HG02798 (cell line): ENCODE data around the gene COL9A3.

Source experiments
- ATAC-seq: cut with Tn5 transposase; IDR thresholded peaks from one replicate; pipeline ENCODE4 v1.9.1; 2021; ENCODE audit warnings: mild to moderate bottlenecking; ENCODE audit not compliant: unreplicated experiment, poor library complexity

COL9A3 gene

DNA sequence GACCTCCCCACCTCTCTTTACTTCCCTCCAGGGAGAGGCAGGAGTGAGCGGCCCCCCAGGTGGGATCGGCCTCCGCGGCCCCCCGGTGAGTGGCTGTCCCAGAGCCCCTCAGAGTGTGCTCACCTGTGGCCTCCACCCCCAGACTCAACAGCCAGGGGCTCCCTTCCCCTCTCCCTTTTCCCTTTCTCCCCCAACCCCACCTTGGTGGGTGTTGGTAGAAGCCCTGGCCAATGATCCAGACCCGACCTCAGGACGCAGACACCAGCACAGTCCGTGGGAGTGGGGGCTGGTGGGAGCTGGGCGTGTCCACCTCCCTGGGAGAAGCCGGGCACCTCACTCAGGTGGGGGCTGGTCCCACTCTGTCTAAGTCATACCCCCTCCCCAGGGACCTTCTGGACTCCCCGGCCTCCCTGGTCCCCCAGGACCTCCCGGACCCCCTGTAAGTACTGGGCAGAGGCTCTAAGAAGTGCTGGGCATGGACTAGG is 4.9 kb downstream of the COL9A3 start:
- ATAC-seq = no peak

GRCh38 chr20:62822239-62822787 is 5.5 kb downstream of the COL9A3 start:
- no peak for ATAC-seq

DNA sequence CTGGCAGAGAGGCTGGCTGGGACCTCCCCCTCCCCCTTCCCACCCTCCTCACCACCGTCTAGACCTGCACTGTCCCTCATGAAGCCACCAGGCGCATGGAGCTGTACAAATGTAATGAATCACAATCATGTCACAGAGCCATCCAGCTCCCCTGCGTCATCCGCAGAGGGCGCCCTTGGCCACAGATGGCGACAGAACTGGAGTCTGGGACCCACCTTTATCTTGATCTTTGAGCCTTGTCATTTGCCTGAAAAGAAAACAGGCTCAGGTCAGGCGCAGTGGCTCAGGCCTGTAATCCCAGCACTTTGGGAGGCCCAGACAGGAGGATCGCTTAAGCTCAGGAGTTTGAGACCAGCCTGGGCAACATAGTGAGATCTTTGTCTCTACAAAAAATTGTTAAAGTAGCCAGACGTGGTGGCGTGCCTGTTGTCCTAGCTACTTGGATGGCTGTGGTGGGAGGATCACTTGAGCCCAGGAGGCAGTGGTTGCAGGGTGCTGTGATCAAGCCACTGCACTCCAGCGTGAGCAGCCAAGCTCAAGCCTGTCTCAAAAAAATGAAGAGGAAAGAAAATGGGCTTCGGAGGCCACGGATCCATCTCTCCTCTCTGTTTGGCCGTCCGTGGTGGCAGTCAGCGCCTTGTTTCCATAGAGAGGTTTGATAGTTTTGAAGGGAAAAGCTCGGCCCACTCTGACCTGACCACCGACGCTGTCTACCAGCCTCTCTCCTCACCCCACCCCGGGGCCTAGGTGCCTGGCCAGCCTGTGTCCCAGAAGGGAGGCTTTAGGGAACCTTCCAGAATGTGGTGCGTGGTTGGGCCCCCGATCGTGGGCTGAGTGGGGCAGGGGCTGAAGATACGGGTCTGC is 6.2 kb downstream of the COL9A3 start:
- no peak for ATAC-seq

DNA sequence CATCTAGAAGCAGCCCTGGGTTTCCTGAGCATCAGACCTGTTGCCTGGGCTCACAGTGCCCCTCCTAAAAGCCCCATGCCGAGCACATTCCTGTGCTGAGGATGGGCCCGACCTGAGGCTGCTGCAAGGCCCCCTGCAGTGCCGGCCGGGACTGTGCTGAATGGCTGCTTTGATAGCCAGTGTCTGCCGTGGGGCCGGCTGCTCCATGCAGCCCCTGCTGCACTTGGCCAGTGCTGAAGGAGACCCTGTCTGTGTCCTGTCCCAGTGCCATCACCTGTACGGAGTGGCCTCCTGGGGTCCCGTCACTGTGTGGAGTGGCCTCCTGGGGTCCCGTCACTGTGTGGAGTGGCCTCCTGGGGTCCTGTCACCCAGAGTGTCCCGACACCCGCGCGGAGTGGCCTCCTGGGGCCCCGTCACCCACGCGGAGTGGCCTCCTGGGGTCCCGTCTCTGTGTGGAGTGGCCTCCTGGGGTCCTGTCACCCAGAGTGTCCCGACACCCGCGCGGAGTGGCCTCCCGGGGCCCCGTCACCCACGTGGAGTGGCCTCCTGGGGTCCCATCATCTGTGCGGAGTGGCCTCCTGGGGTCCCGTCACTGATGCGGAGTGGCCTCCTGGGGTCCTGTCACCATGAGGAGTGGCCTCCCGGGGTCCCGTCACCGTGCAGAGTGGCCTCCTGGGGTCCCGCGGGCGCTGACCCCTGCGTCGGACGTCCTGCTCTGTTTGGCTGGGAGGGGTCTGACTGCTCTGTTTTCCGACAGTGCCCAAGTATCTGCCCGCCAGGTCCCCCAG is 7.0 kb downstream of the COL9A3 start:
- no peak for ATAC-seq

- peak; percentile 33 for ATAC-seq
Measured at GRCh38 chr20:62824476-62825332, 7.9 kb downstream of the COL9A3 start.

DNA sequence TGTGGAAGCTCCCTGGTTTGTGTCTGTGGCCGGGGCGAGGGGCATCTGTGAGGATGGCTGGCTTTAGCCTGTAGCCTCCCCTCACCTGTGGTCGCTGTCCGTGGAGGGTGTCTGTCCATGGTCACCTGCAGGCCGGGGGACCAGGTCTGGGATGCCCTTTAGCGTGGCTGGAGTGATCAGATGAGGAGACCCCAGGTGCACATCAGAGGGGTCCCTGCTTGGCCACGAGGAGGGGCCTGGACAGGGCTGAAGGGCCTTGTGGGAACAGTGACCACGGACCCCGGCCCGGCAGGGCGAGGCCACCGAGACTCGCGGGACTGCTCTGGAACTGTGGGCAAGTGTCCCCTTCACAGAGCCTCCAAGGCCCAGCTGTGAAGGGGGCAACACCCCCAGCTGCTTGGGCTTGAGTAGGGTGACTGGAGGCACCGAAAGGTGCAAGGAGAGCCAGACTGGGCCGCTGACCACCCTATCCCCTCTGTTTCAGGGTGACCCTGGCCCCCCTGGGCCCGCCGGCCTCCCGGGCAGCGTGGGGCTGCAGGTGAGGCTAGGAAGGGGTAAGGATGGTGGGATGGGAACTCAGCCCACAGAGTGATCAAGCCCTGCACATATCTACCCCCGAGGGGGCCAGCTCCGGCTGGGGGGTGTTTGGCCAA is 8.6 kb downstream of the COL9A3 start:
- ATAC-seq = no peak

GRCh38 chr20:62825986-62826645 is 9.3 kb downstream of the COL9A3 start:
- ATAC-seq = no peak

DNA sequence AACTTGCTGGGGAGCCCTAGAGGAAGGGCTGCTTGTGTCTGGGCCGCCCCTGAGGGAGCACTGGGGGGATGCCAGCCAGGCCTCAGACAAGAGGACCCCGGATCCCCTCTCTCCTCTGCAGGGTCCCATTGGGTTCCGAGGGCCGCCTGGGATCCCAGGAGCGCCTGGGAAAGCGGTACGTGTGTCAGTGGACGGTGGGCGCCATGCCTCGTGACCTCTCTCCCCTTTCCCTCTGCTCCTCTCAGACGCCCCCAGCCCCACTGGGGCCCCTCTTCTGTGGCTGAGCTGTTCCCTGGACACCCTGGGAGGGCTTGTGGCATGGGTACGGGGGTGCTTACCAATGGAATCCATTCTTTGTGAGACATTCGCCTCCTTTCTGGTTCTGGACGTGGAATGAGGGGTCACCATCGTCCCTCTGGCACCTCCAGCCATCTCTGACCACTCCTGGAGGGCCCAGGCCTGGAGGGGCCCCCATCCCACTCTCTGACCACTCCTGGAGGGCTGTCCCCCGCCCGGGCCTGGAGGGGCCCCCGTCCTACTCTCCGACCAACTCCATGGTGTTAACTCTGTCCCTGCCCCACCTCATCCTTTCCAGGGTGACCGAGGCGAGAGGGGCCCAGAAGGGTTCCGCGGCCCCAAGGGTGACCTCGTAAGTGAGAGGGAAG is 9.9 kb downstream of the COL9A3 start:
- no peak for ATAC-seq

DNA sequence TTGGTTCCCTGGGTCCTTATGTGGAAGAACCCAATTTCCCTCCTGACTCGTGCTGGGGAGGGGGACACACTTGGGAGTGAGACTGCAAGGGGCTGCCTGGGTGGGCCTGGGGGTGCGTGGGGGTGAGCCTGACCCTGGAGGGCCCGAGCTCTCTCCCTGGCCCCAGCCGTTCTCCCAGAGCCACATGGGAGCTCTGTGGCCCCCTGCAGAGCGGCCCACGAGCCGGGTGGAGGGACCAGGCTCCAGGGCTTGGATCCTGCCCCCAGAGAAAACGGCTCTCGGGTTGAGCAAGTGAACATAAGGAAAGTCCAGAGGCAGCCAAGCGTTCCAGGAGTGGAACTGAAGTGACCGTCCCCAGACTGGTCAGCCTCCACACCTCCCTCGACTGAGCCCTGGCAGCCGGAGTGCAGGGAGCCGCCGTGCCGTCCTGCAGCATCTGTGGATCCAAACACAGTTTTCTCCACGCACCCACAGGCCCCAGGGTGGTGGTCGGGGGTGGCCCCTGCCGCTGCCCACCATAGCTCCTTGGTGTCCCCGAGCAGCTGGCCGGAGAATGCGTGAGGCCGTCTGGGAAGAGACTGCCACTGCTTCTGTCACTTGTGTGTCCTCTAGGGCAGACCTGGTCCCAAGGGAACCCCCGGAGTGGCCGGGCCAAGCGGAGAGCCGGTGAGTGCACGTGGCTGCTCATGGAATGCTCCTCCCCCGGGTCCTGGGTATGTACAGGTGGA is 10.6 kb downstream of the COL9A3 start:
- no peak for ATAC-seq

DNA sequence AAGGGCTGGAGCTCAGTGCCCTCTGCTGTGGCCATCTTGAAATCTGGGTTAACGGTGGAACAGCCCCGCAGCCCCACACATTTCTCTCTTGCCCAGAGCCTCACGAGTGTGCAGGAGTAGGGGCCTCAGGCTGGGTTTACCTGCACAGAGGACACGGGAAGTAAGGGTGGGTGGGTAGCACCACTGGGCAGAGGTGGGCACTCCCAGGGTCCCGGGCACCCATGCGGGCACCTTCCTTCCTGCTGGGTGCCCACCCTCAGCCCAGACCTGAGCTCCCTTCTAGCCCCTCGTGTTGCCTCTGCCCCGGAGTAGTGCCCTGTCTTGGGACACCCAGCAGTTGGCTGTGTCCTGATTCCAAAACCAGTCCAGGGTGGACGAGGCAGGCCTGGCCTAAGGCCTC is 11.2 kb downstream of the COL9A3 start:
- no peak for ATAC-seq

DNA sequence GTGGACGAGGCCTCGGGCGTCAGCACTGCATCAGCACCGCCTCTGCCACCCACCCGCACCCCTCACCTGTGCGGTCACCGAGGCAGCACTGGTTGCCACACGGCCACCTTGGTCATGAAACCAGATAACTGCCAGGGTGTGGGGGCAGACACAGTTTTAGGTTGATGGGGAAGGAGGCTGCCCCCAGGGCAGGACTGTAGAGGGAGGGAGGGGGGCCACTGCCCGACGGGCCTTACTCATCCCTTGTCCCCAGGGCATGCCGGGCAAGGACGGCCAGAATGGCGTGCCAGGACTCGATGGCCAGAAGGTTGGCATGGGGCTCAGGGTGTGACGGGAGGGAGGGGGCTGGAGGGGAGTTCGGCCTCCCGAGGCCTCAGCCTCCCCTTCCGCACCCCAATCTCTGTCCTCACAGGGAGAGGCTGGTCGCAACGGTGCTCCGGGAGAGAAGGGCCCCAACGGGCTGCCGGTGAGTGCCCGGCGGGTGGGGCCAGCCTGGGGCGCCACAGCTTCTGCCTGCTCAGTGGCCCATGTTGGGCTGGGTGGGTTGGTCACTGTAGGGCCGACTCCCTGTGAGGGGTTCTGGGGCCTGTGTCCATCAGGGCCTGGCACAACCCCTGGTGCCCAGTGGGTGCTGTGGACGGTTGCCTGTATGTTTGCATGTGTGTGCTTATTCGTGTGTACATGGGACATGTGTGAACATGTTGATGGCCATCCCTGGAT is 11.8 kb downstream of the COL9A3 start:
- ATAC-seq = no peak

GRCh38 chr20:62829231-62830230 is 12.7 kb downstream of the COL9A3 start:
- no peak for ATAC-seq

- no peak for ATAC-seq
Measured at GRCh38 chr20:62830251-62830650, 13.4 kb downstream of the COL9A3 start.

DNA sequence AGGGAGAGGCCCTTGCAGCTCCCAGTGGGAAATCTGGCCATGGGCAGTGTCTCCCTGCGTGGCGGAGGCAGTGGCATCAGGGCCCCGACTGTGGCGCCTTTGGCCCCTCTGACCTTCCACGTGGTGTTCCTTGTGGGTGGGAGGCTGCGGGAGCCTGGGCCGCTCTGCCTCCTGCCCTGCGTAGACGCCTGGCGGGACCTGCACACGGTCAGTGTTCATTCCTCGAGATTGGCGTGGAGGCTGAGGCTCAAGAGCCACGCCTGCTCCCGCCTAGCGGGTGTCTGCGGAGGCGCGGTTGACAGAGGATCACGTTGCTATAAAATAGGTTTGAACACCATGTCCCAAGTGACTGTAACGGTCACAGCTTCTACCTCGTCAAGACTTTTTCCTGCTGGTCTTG is 14.0 kb downstream of the COL9A3 start:
- ATAC-seq = no peak

DNA sequence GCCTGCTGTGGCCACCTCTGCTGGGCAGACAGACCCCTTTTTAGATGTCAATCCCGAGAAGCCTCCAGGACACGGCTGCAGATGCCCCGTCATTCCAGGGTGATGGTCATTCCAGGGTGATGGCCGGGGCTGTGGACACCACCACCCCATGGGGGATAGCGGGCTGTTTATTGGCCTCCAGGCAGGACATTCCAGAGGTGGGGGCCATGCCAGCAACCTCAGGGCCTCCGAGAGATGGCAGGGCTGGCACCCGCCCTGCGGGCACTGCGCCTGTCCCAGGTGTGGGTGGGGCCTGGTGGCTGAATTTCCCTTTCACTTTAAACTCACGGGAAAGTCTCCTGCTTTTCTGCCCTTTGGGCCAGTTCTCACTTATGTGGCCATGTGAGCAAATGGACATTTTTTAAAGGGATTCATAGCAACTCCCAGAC is 14.5 kb downstream of the COL9A3 start:
- no peak for ATAC-seq

DNA sequence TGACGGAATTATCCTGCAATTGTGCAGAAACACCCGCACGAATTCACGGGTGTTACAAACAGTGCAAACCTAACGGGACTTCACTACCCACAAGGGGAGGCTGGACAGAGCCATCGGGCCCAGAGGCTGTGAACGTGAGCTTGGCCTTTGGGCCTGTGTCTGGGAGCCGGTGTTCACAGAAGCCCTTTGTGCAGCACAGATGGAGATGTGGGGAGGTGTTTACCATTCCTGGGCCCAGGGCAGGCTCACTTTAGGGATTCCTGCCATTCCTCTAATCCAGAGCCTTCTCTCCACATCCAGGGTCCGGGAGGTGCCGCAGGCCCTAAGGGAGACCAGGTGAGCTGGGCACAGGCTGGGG is 15.0 kb downstream of the COL9A3 start:
- ATAC-seq = no peak
